Measurements from ENCODE around the gene TMBIM6. TPM values are rescaled to one million over a fixed set of nuclear protein-coding genes. Genes with fewer than 3 reads are reported as not detected.

The TMBIM6 gene
- total RNA-seq, 1 experiment from 2014 or later, result 402 TPM

- TSS peak; percentile 92 for BruUV-seq (replicated peaks)
Observed at GRCh38 chr12:49741882-49742620, 694 bp downstream of the TMBIM6 start.

GRCh38 chr12:49744363-49744885 lies 3.1 kb downstream of the TMBIM6 start:
- no peaks in the 10 kb centered on the region for H3K9me3 ChIP-seq (ENCODE audit: low read length)
- no peak overlapping the region for H2AFZ ChIP-seq (ENCODE audit: low read length)
- no TSS peak for BruUV-seq (replicated peaks)
- DNase-seq, result no peak
- POLR2A ChIA-PET (ENCODE audit: unreplicated experiment), result no interaction called here
- no peak for ATAC-seq
- H3K9ac ChIP-seq (ENCODE audit: low read length), result no peak overlapping the region
- H4K20me1 ChIP-seq (ENCODE audit: low read length), result peaks cover 71% of the 10 kb centered on the region
- peak overlapping the region; percentile 93 for H3K4me2 ChIP-seq (ENCODE audit: low read length)
- CTCF ChIA-PET, result interaction anchor here (0.5 kb wide), 1 partner anchor 40 kb away, joined by 5 read pairs; no protein-coding TSS in a partner anchor
- no peak for TF ChIP-seq CTCF (conservative IDR thresholded peaks at IDR 0.05; ENCODE audit: low read depth, low read length)
- peaks cover 24% of the 10 kb centered on the region for H3K36me3 ChIP-seq (ENCODE audit: low read depth, low read length)
- H3K27me3 ChIP-seq (ENCODE audit: low read length), result no peaks in the 10 kb centered on the region
- H3K79me2 ChIP-seq (ENCODE audit: low read length), result peaks cover 80% of the 10 kb centered on the region
- no peak overlapping the region for H3K27ac ChIP-seq (ENCODE audit: low read length)
- H3K9me2 ChIP-seq (replicated peaks; ENCODE audit: low read length), result no peaks in the 10 kb centered on the region
- H3F3A ChIP-seq (ENCODE audit: low read length, unreplicated experiment), result no peaks in the 10 kb centered on the region
- H3K4me1 ChIP-seq (ENCODE audit: insufficient read depth, low read length), result peaks cover 21% of the 10 kb centered on the region
- H3K4me3 ChIP-seq (ENCODE audit: low read length), result 0 out of 2 replicates have a peak overlapping the region, but pooled peaks have one; percentile 9
- intact Hi-C loops (cut with micrococcal nuclease), result no loop called here

More at GRCh38 chr12:49741882-49742620, 694 bp downstream of the TMBIM6 start:
- peak; percentile 79 for DNase-seq
- Histone ChIP-seq H2AFZ (ENCODE audit: low read length) (0 out of 2 replicates have a peak overlapping the region, but pooled peaks have one; percentile 20), H3K9me2 (replicated peaks; ENCODE audit: low read length) (no peaks in the 10 kb centered on the region), H3K79me2 (ENCODE audit: low read length) (peaks cover 56% of the 10 kb centered on the region), H3F3A (ENCODE audit: low read length, unreplicated experiment) (no peaks in the 10 kb centered on the region), H3K4me2 (ENCODE audit: low read length) (peak overlapping the region; percentile 93), H3K4me1 (ENCODE audit: insufficient read depth, low read length) (peaks cover 27% of the 10 kb centered on the region), H3K36me3 (ENCODE audit: low read depth, low read length) (peaks cover 10% of the 10 kb centered on the region; the same call in 1 of the 2 replicates), H3K27me3 (ENCODE audit: low read length) (no peaks in the 10 kb centered on the region), H3K9me3 (ENCODE audit: low read length) (no peaks in the 10 kb centered on the region), H3K9ac (ENCODE audit: low read length) (peak overlapping the region; percentile 89), H3K27ac (ENCODE audit: low read length) (peak overlapping the region; percentile 85), H4K20me1 (ENCODE audit: low read length) (peaks cover 48% of the 10 kb centered on the region), H3K4me3 (ENCODE audit: low read length) (peak overlapping the region; percentile 91)
- TF ChIP-seq CTCF (conservative IDR thresholded peaks at IDR 0.05; ENCODE audit: low read depth, low read length), result no peak
- no peak for TF ChIP-seq EZH2phosphoT487 (IDR thresholded peaks at IDR 0.05; ENCODE audit: borderline replicate concordance, low read length)
- TF ChIP-seq EZH2 (IDR thresholded peaks at IDR 0.05; ENCODE audit: low read length, unreplicated experiment), result no peak
- CTCF ChIA-PET, result interaction anchor here (0.5 to 0.7 kb wide), 6 partner anchors 10 to 221 kb away, joined by 3 to 5 read pairs (median 3); no protein-coding TSS in a partner anchor
- POLR2A ChIA-PET (ENCODE audit: unreplicated experiment), result interaction anchor here (0.6 kb wide), 1 partner anchor 86 kb away, joined by 3 read pairs; the partner anchor contains the start of gene NCKAP5L
- ATAC-seq, result peak; percentile 52
- intact Hi-C loops (cut with micrococcal nuclease), result no loop called here

GRCh38 chr12:49748306-49748705 lies 6.9 kb downstream of the TMBIM6 start:
- DNase-seq, result no peak
- POLR2A ChIA-PET (ENCODE audit: unreplicated experiment), result no interaction called here
- no peak overlapping the region for H3K27ac ChIP-seq (ENCODE audit: low read length)

More at GRCh38 chr12:49748306-49748705, 6.9 kb downstream of the TMBIM6 start:
- peaks cover 94% of the 10 kb centered on the region for H4K20me1 ChIP-seq (ENCODE audit: low read length)
- peaks cover 14% of the 10 kb centered on the region for H3K4me1 ChIP-seq (ENCODE audit: insufficient read depth, low read length)
- BruUV-seq (replicated peaks), result no TSS peak
- no peaks in the 10 kb centered on the region for H3K9me2 ChIP-seq (replicated peaks; ENCODE audit: low read length)
- H3F3A ChIP-seq (ENCODE audit: low read length, unreplicated experiment), result no peaks in the 10 kb centered on the region
- no peak for ATAC-seq
- TF ChIP-seq CTCF (conservative IDR thresholded peaks at IDR 0.05; ENCODE audit: low read depth, low read length) (no peak), EZH2 (IDR thresholded peaks at IDR 0.05; ENCODE audit: low read length, unreplicated experiment) (no peak)
- no peak overlapping the region for H3K4me2 ChIP-seq (ENCODE audit: low read length)
- no peak overlapping the region for H2AFZ ChIP-seq (ENCODE audit: low read length)
- H3K9me3 ChIP-seq (ENCODE audit: low read length), result no peaks in the 10 kb centered on the region
- CTCF ChIA-PET, result no interaction called here
- H3K9ac ChIP-seq (ENCODE audit: low read length), result no peak overlapping the region
- H3K27me3 ChIP-seq (ENCODE audit: low read length), result no peaks in the 10 kb centered on the region
- H3K36me3 ChIP-seq (ENCODE audit: low read depth, low read length), result peaks cover 48% of the 10 kb centered on the region
- intact Hi-C loops (cut with micrococcal nuclease), result no loop called here
- peaks cover 100% of the 10 kb centered on the region for H3K79me2 ChIP-seq (ENCODE audit: low read length)
- H3K4me3 ChIP-seq (ENCODE audit: low read length), result no peak overlapping the region

Measured in PC-3 (cell line).